A673 (cell line): ENCODE measurements around the gene DYNC1LI2.

Experiments used
- EZH2 ChIP-seq: fragments of 200-600 bp; sonication (generic); IDR thresholded peaks from 2 replicates; pipeline ENCODE4 v1.6.1; 2017; ENCODE audit warnings: borderline replicate concordance, low read depth, mild to moderate bottlenecking, mixed read lengths, antibody characterized with exemption, low read length; ENCODE audit not compliant: poor library complexity, severe bottlenecking
- TF ChIP-seq, protein P1 (sequence below): fragments of 300-800, 200-600 bp; sonication (generic); conservative IDR thresholded peaks from 2 replicates; pipeline ENCODE4 v1.5.1; 2017; ENCODE audit warnings: low read depth, mild to moderate bottlenecking, antibody characterized with exemption, low read length, moderate library complexity, mixed read lengths

DNA sequence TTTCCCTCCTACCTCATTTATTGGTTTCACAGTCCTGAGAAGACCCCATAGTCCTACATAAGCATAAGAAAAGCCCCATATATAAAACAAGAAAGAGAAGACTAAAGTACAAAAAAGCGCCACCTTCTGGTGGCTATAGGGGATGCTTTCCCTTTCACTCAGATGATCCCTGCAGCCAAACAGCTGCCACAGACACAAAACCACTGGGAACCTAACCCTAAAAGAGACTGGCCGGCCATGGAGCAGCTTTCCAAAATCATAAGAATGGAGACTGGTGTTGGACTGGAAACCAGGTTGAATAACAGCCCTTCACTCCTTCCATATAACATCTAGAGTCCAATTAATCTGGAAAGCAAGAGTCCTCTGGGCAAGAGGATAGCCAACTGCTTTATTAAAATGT, 11.4 kb downstream of the DYNC1LI2 start:
- TF ChIP-seq, protein P1, sequence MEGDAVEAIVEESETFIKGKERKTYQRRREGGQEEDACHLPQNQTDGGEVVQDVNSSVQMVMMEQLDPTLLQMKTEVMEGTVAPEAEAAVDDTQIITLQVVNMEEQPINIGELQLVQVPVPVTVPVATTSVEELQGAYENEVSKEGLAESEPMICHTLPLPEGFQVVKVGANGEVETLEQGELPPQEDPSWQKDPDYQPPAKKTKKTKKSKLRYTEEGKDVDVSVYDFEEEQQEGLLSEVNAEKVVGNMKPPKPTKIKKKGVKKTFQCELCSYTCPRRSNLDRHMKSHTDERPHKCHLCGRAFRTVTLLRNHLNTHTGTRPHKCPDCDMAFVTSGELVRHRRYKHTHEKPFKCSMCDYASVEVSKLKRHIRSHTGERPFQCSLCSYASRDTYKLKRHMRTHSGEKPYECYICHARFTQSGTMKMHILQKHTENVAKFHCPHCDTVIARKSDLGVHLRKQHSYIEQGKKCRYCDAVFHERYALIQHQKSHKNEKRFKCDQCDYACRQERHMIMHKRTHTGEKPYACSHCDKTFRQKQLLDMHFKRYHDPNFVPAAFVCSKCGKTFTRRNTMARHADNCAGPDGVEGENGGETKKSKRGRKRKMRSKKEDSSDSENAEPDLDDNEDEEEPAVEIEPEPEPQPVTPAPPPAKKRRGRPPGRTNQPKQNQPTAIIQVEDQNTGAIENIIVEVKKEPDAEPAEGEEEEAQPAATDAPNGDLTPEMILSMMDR: peak; percentile 88
- TF ChIP-seq EZH2: no peak
